ENCODE measurements around the gene MAP3K9. TPM values are rescaled to one million over a fixed set of nuclear protein-coding genes. Genes with fewer than 3 reads are reported as not detected.
"Not testable (repeated sequence)": the region's sequence is repeated elsewhere in the genome, so short reads cannot be mapped to it uniquely, and the experiment has no call there.

MAP3K9 gene
- 0.13 TPM for total RNA-seq
- under 1 TPM; 0.10 to 0.46 (median 0.23) TPM for polyA plus RNA-seq (ENCODE audit: insufficient read depth in 1 of 8, insufficient read length in 8 of 8, low replicate concordance in 1 of 8)
- long read RNA-seq, donor 1 = 0 reads
- long read RNA-seq, donor 2 = 0 reads
- long read RNA-seq, donor 3 = 0 reads
- long read RNA-seq, donor 4 = 0 reads
- long read RNA-seq, donor 5 = 0 reads
- long read RNA-seq, donor 6 = 0 reads
- long read RNA-seq, donor 7 = 0 reads
- long read RNA-seq, donor 8 = 0 reads
- long read RNA-seq, donor 9 = 0 reads
- long read RNA-seq, donor 10 = 0 reads
- long read RNA-seq, donor 11 = 0 reads

DNA sequence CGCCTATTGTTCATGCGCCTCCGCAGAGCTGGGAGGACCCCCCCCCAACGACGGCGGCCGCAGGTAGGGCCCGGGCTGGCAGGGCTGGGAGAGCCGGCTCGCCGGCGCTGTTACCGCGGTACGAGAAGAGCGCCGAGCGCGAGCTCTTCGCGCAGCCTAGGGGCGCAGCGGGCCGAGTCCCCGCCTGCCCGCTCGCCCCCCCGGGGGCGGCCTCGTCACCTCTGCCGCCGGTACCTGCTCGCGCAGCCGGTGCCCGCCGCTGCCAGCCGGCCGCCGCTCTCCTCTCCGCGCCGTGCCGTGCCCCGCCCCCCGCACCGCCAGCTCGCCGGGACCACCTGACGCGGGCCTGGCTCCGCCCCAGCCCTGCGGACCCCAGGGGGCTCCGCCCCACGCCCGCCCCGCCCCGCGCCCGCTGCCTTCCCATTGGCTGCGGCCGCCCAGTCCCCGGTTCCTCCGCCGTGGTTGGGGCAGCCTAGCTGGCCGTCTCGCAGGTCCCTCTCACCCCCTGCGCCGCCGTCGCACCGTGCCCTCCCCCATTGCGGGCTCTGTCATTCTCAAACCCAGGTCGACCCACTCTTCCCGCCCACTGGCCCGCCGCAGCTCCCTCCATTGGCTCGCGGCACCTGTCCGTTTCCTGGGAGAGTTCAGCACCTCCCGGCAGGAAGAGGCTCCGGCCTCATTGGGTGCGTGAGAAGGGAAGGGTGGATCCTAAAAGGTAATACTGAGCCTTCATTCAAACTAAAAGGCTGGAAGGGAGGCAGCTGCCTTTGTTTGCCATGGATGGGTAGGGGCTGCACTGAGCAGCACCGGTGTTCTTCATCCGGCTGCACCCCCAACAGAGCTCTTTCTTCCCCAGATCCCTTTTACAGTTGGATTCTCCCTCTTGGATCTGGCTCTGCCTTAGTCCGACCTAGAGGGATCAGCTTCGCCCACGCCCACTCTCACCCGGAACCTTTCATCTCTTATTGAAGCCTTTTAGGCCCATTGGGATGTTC lies at the start of gene MAP3K9:
MAP3K9 (minus strand) TSS at position 289 of the 995 bp plus-strand sequence. CDS start 342 bp downstream, outside the sequence.
- H3K27me3 ChIP-seq (ENCODE audit: control insufficient read depth, insufficient read depth, low read length) = peaks cover 50% of the 10 kb centered on the region
- peak; percentile 66 for DNase-seq
- no peaks in the 10 kb centered on the region for H3K36me3 ChIP-seq (ENCODE audit: control insufficient read depth, insufficient read depth, low read length)
- H3K27ac ChIP-seq (ENCODE audit: low read length) = no peak within 1 kb of the TSS
- H3K9me3 ChIP-seq (replicated peaks; ENCODE audit: control insufficient read depth, low read depth, low read length) = no peaks in the 10 kb centered on the region
- H3K4me1 ChIP-seq (ENCODE audit: control insufficient read depth, insufficient read depth, low read length) = peaks cover 13% of the 10 kb centered on the region
- under 1% methylated on average over 80 of the region's 89 CpGs for WGBS (ENCODE audit: insufficient coverage)
- H3K4me3 ChIP-seq (ENCODE audit: low read length) = peak within 1 kb of the TSS; percentile 41

GRCh38 chr14:70858641-70859040 lies 49.3 kb upstream of the MAP3K9 start:
- 75% methylated on average over 1 of the region's 5 CpGs for WGBS (ENCODE audit: insufficient coverage)
- Histone ChIP-seq H3K27me3 (ENCODE audit: control insufficient read depth, insufficient read depth, low read length) (no peaks in the 10 kb centered on the region), H3K9me3 (replicated peaks; ENCODE audit: control insufficient read depth, low read depth, low read length) (no peaks in the 10 kb centered on the region), H3K27ac (ENCODE audit: low read length) (no peak overlapping the region), H3K4me1 (ENCODE audit: control insufficient read depth, insufficient read depth, low read length) (no peaks in the 10 kb centered on the region), H3K4me3 (ENCODE audit: low read length) (no peak overlapping the region), H3K36me3 (ENCODE audit: control insufficient read depth, insufficient read depth, low read length) (no peaks in the 10 kb centered on the region)
- DNase-seq = no peak

DNA sequence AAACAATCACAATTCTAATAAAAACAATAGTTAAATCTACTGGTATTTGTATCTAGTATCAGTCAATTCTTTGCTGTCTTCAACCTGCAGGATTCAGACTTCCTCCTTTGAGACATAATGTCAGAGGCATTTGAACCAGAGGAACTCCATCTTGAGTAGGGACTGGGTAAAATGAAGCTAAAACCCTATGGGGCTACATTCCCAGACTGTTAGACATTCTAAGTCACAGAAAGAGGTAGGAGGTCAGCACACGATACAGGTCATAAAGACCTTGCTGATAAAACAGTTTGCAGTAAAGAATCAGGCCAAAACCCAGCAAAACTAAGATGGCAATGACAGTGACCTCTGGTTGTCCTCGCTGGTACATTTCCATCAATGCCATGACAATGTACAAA lies 48.2 kb upstream of the MAP3K9 start:
- no peak for DNase-seq
- Histone ChIP-seq H3K9me3 (replicated peaks; ENCODE audit: control insufficient read depth, low read depth, low read length) (no peaks in the 10 kb centered on the region), H3K27me3 (ENCODE audit: control insufficient read depth, insufficient read depth, low read length) (no peaks in the 10 kb centered on the region), H3K27ac (ENCODE audit: low read length) (no peak overlapping the region), H3K4me3 (ENCODE audit: low read length) (no peak overlapping the region), H3K4me1 (ENCODE audit: control insufficient read depth, insufficient read depth, low read length) (no peaks in the 10 kb centered on the region), H3K36me3 (ENCODE audit: control insufficient read depth, insufficient read depth, low read length) (no peaks in the 10 kb centered on the region)
- no CpG with 5 or more reads among the region's 2 CpGs for WGBS (ENCODE audit: insufficient coverage)

GRCh38 chr14:70856851-70857495 lies 47.7 kb upstream of the MAP3K9 start:
- no peaks in the 10 kb centered on the region for H3K9me3 ChIP-seq (replicated peaks; ENCODE audit: control insufficient read depth, low read depth, low read length)

DNA sequence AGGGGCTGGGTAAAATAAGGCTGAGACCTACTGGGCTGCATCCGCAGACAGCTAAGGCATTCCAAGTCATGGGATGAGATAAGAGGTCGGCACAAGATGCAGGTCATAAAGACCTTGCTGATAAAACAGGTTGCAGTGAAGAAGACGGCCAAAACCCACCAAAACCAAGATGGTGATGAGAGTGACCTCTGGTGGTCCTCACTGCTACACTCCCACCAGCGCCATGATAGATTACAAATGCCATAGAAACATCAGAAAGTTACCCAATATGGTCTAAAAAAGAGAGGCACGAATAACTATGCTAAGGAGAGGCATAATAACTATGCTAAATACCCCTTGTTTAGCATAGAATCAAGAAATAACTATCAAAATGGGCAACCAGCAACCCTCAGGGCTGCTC lies 46.2 kb upstream of the MAP3K9 start:
- H3K36me3 ChIP-seq (ENCODE audit: control insufficient read depth, insufficient read depth, low read length) = no peaks in the 10 kb centered on the region
- no peaks in the 10 kb centered on the region for H3K9me3 ChIP-seq (replicated peaks; ENCODE audit: control insufficient read depth, low read depth, low read length)
- 88% methylated on average over 1 of the region's 5 CpGs for WGBS (ENCODE audit: insufficient coverage)
- DNase-seq = no peak
- no peaks in the 10 kb centered on the region for H3K4me1 ChIP-seq (ENCODE audit: control insufficient read depth, insufficient read depth, low read length)
- H3K27me3 ChIP-seq (ENCODE audit: control insufficient read depth, insufficient read depth, low read length) = no peaks in the 10 kb centered on the region
- no peak overlapping the region for H3K27ac ChIP-seq (ENCODE audit: low read length)
- H3K4me3 ChIP-seq (ENCODE audit: low read length) = no peak overlapping the region

More at GRCh38 chr14:70856851-70857495, 47.7 kb upstream of the MAP3K9 start:
- no peaks in the 10 kb centered on the region for H3K27me3 ChIP-seq (ENCODE audit: control insufficient read depth, insufficient read depth, low read length)
- DNase-seq = no peak
- H3K27ac ChIP-seq (ENCODE audit: low read length) = no peak overlapping the region
- WGBS (ENCODE audit: insufficient coverage) = no CpG with 5 or more reads among the region's 2 CpGs
- H3K36me3 ChIP-seq (ENCODE audit: control insufficient read depth, insufficient read depth, low read length) = no peaks in the 10 kb centered on the region
- no peak overlapping the region for H3K4me3 ChIP-seq (ENCODE audit: low read length)
- H3K4me1 ChIP-seq (ENCODE audit: control insufficient read depth, insufficient read depth, low read length) = no peaks in the 10 kb centered on the region

DNA sequence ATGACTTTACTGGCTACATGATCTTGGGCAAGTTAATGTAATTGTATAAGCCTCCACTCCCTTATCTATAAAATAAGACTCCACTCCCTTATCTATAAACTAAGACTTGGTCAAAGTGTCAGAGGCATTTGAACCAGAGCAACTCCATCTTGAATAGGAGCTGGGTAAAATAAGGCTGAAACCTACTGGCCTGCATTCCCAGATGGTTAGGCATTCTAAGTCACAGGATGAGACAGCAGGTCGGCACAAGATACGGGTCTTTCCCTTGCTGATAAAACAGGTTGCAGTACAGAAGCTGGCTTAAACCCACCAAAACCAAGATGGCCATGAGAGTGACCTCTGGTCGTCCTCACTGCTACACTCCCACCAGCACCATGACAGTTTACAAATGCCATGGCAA lies 44.3 kb upstream of the MAP3K9 start:
- not testable (repeated sequence) for DNase-seq; H3K27me3 ChIP-seq (ENCODE audit: control insufficient read depth, insufficient read depth, low read length); H3K9me3 ChIP-seq (replicated peaks; ENCODE audit: control insufficient read depth, low read depth, low read length); H3K4me3 ChIP-seq (ENCODE audit: low read length); H3K36me3 ChIP-seq (ENCODE audit: control insufficient read depth, insufficient read depth, low read length); H3K4me1 ChIP-seq (ENCODE audit: control insufficient read depth, insufficient read depth, low read length); H3K27ac ChIP-seq (ENCODE audit: low read length)
- WGBS (ENCODE audit: insufficient coverage) = 100% methylated on average over 2 of the region's 3 CpGs

DNA sequence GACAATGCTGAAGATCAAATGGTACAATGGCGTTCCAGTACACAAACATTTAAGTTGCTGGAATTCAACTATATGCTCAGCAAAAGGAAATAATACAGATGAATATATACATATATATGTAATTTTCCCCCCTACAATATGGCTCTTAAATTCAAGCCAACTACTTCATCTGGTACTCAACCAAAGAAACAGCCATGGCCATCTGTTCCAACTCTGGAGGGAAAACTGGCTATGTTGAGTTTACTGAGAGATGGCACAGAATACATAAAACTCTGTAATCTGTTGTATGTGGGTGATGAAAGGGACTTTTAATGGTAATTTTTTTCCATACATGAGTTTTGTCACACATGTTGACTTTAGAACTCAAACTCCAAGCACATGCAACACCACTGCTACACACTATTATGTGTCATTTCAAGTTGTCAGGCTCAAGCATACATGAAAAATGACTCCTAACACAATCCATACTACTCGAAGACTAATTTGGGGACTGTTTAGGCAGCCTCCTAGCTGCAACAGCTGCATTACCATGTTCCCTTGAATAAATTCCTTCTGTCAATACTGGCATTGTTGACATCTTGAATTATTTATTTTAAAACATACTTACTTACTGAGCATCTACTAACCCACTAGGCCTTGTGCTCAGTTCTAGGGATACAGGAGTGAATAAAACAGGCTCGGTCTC lies 38.2 kb upstream of the MAP3K9 start:
- Histone ChIP-seq H3K4me3 (ENCODE audit: low read length) (no peak overlapping the region), H3K27me3 (ENCODE audit: control insufficient read depth, insufficient read depth, low read length) (no peaks in the 10 kb centered on the region), H3K36me3 (ENCODE audit: control insufficient read depth, insufficient read depth, low read length) (no peaks in the 10 kb centered on the region), H3K27ac (ENCODE audit: low read length) (no peak overlapping the region), H3K9me3 (replicated peaks; ENCODE audit: control insufficient read depth, low read depth, low read length) (no peaks in the 10 kb centered on the region), H3K4me1 (ENCODE audit: control insufficient read depth, insufficient read depth, low read length) (peaks cover under 1% of the 10 kb centered on the region)
- no CpG with 5 or more reads among the region's 3 CpGs for WGBS (ENCODE audit: insufficient coverage)
- no peak for DNase-seq

GRCh38 chr14:70845601-70846000 lies 36.3 kb upstream of the MAP3K9 start:
- no peaks in the 10 kb centered on the region for H3K9me3 ChIP-seq (replicated peaks; ENCODE audit: control insufficient read depth, low read depth, low read length)
- no peak overlapping the region for H3K27ac ChIP-seq (ENCODE audit: low read length)
- H3K4me3 ChIP-seq (ENCODE audit: low read length) = no peak overlapping the region
- H3K27me3 ChIP-seq (ENCODE audit: control insufficient read depth, insufficient read depth, low read length) = no peaks in the 10 kb centered on the region
- DNase-seq = no peak
- H3K4me1 ChIP-seq (ENCODE audit: control insufficient read depth, insufficient read depth, low read length) = peaks cover 2% of the 10 kb centered on the region
- H3K36me3 ChIP-seq (ENCODE audit: control insufficient read depth, insufficient read depth, low read length) = no peaks in the 10 kb centered on the region
- WGBS (ENCODE audit: insufficient coverage) = 92% methylated on average over 2 of the region's 2 CpGs

- Histone ChIP-seq H3K4me1 (ENCODE audit: control insufficient read depth, insufficient read depth, low read length) (peaks cover 2% of the 10 kb centered on the region), H3K9me3 (replicated peaks; ENCODE audit: control insufficient read depth, low read depth, low read length) (no peaks in the 10 kb centered on the region), H3K27me3 (ENCODE audit: control insufficient read depth, insufficient read depth, low read length) (no peaks in the 10 kb centered on the region), H3K36me3 (ENCODE audit: control insufficient read depth, insufficient read depth, low read length) (no peaks in the 10 kb centered on the region), H3K27ac (ENCODE audit: low read length) (no peak overlapping the region), H3K4me3 (ENCODE audit: low read length) (no peak overlapping the region)
- WGBS (ENCODE audit: insufficient coverage) = 0% methylated on average over 2 of the region's 2 CpGs
- peak; percentile 38 for DNase-seq
These were observed 33.6 kb upstream of the MAP3K9 start for GRCh38 chr14:70842851-70843462.

Data from muscle of leg (tissue), 16 donors.